ENCODE data around the gene USP49.

GRCh38 chr6:41921712-41921998 is 26.5 kb upstream of the USP49 start:
- TF ChIP-seq CTCF (IDR thresholded peaks at IDR 0.05; ENCODE audit: low read depth, low read length) (no peak), EZH2phosphoT487 (IDR thresholded peaks at IDR 0.05; ENCODE audit: low read depth) (no peak)
